Measurements from ENCODE around the gene ADAMTS12. TPM values are rescaled to one million over a fixed set of nuclear protein-coding genes. Genes with fewer than 3 reads are reported as not detected.

Gene ADAMTS12
- total and polyA plus RNA-seq, 4 donors = 0.49 to 6.4 (median 2.3) TPM

DNA sequence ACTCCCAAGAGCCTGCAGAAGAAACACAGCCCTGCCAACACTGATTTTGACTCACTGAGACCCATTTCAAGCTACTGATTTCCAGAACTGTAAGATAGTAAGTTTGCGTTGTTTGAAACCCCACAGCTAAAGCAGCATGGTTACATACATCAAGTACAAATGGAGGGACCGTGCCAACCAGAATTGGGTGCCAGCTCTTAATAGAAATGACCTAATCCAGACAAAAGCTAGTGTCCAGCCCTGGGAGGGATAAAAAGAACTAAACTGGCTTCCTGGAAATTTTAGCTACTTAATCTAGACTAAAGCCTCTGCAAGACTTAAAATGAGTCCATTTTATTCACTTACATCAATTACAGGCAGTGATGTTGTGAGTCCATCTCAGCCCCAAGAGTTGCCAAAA lies 122.6 kb downstream of the ADAMTS12 start (continued):
- TF ChIP-seq, protein P1, sequence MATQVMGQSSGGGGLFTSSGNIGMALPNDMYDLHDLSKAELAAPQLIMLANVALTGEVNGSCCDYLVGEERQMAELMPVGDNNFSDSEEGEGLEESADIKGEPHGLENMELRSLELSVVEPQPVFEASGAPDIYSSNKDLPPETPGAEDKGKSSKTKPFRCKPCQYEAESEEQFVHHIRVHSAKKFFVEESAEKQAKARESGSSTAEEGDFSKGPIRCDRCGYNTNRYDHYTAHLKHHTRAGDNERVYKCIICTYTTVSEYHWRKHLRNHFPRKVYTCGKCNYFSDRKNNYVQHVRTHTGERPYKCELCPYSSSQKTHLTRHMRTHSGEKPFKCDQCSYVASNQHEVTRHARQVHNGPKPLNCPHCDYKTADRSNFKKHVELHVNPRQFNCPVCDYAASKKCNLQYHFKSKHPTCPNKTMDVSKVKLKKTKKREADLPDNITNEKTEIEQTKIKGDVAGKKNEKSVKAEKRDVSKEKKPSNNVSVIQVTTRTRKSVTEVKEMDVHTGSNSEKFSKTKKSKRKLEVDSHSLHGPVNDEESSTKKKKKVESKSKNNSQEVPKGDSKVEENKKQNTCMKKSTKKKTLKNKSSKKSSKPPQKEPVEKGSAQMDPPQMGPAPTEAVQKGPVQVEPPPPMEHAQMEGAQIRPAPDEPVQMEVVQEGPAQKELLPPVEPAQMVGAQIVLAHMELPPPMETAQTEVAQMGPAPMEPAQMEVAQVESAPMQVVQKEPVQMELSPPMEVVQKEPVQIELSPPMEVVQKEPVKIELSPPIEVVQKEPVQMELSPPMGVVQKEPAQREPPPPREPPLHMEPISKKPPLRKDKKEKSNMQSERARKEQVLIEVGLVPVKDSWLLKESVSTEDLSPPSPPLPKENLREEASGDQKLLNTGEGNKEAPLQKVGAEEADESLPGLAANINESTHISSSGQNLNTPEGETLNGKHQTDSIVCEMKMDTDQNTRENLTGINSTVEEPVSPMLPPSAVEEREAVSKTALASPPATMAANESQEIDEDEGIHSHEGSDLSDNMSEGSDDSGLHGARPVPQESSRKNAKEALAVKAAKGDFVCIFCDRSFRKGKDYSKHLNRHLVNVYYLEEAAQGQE (IDR thresholded peaks at IDR 0.05) = no peak
- TF ChIP-seq HNF4G (IDR thresholded peaks at IDR 0.05) (no peak), YY1 (IDR thresholded peaks at IDR 0.05) (no peak), RXRA (IDR thresholded peaks at IDR 0.05) (no peak)
- TF ChIP-seq, protein P2, sequence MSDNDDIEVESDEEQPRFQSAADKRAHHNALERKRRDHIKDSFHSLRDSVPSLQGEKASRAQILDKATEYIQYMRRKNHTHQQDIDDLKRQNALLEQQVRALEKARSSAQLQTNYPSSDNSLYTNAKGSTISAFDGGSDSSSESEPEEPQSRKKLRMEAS (IDR thresholded peaks at IDR 0.05) = no peak
- TF ChIP-seq, protein P3, sequence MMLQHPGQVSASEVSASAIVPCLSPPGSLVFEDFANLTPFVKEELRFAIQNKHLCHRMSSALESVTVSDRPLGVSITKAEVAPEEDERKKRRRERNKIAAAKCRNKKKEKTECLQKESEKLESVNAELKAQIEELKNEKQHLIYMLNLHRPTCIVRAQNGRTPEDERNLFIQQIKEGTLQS (IDR thresholded peaks at IDR 0.05) = no peak

DNA sequence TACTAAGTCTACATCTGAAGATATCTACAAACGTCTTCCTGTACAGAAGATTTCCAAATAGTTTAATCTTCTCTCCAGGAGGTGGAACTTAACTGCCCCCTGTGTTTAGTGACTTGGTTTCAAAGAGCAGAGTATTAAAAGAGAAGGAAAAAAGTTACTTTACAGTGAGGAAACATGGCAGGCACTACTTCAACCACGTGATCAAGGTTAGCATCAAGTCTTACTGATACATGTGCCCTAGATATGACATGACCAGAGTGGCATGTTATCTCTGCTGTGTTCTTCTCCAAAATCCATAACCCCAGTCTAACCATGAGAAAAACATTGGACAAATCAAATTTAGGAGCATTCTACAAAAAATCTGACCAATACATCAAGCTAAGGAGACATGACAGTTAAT lies 125.8 kb downstream of the ADAMTS12 start:
- DNase-seq (ENCODE audit: low spot score) = no peak
- H3K4me3 ChIP-seq (ENCODE audit: low read depth in 1 of 3, low read length in 3 of 3) = no peak overlapping the region
- no peak overlapping the region for H3K27ac ChIP-seq (ENCODE audit: low read depth in 1 of 2, low read length in 2 of 2)
- no peaks in the 10 kb centered on the region for H3K36me3 ChIP-seq (ENCODE audit: control insufficient read depth in 4 of 4, insufficient read depth in 3 of 4, low read depth in 1 of 4, low read length in 3 of 4)
- TF ChIP-seq HNF4A (conservative IDR thresholded peaks at IDR 0.05) = no peak
- no peak for TF ChIP-seq RXRA (IDR thresholded peaks at IDR 0.05)
- no peak for TF ChIP-seq GABPA (IDR thresholded peaks at IDR 0.05 in 1 of 2, conservative IDR thresholded peaks at IDR 0.05 in 1 of 2)
- TF ChIP-seq EGR1 (IDR thresholded peaks at IDR 0.05; ENCODE audit: low read depth in 2 of 2) = no peak
- no peak for TF ChIP-seq FOXA2 (IDR thresholded peaks at IDR 0.05)
- TF ChIP-seq, protein P4, sequence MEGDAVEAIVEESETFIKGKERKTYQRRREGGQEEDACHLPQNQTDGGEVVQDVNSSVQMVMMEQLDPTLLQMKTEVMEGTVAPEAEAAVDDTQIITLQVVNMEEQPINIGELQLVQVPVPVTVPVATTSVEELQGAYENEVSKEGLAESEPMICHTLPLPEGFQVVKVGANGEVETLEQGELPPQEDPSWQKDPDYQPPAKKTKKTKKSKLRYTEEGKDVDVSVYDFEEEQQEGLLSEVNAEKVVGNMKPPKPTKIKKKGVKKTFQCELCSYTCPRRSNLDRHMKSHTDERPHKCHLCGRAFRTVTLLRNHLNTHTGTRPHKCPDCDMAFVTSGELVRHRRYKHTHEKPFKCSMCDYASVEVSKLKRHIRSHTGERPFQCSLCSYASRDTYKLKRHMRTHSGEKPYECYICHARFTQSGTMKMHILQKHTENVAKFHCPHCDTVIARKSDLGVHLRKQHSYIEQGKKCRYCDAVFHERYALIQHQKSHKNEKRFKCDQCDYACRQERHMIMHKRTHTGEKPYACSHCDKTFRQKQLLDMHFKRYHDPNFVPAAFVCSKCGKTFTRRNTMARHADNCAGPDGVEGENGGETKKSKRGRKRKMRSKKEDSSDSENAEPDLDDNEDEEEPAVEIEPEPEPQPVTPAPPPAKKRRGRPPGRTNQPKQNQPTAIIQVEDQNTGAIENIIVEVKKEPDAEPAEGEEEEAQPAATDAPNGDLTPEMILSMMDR (IDR thresholded peaks at IDR 0.05; ENCODE audit: low read depth, low read length, missing input control) = no peak
- TF ChIP-seq, protein P2 (IDR thresholded peaks at IDR 0.05) = no peak
- TF ChIP-seq, protein P3 (IDR thresholded peaks at IDR 0.05) = no peak
- no peak for TF ChIP-seq SP1 (IDR thresholded peaks at IDR 0.05)
- no peak for TF ChIP-seq JUND (IDR thresholded peaks at IDR 0.05)
- no peak for TF ChIP-seq YY1 (IDR thresholded peaks at IDR 0.05)
- TF ChIP-seq NR2F2 (IDR thresholded peaks at IDR 0.05) = no peak
- no peak for TF ChIP-seq TAF1 (conservative IDR thresholded peaks at IDR 0.05)
- TF ChIP-seq, protein P1 (IDR thresholded peaks at IDR 0.05) = no peak
- no peak for TF ChIP-seq HNF4G (IDR thresholded peaks at IDR 0.05)
- no peak for TF ChIP-seq RAD21 (IDR thresholded peaks at IDR 0.05)
- TF ChIP-seq, protein P5, sequence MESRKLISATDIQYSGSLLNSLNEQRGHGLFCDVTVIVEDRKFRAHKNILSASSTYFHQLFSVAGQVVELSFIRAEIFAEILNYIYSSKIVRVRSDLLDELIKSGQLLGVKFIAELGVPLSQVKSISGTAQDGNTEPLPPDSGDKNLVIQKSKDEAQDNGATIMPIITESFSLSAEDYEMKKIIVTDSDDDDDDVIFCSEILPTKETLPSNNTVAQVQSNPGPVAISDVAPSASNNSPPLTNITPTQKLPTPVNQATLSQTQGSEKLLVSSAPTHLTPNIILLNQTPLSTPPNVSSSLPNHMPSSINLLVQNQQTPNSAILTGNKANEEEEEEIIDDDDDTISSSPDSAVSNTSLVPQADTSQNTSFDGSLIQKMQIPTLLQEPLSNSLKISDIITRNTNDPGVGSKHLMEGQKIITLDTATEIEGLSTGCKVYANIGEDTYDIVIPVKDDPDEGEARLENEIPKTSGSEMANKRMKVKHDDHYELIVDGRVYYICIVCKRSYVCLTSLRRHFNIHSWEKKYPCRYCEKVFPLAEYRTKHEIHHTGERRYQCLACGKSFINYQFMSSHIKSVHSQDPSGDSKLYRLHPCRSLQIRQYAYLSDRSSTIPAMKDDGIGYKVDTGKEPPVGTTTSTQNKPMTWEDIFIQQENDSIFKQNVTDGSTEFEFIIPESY (IDR thresholded peaks at IDR 0.05) = no peak
- no peak for TF ChIP-seq FOXA1 (IDR thresholded peaks at IDR 0.05)
- H3K4me1 ChIP-seq (ENCODE audit: control insufficient read depth in 4 of 4, insufficient read depth in 4 of 4, low read length in 3 of 4) = no peaks in the 10 kb centered on the region
- no peak overlapping the region for H3K9ac ChIP-seq (ENCODE audit: low read depth in 1 of 2, low read length in 2 of 2)
- H3K9me3 ChIP-seq (ENCODE audit: control insufficient read depth in 4 of 4, low read length in 3 of 4) = no peaks in the 10 kb centered on the region
- 76% methylated on average over 2 of the region's 2 CpGs for WGBS
- H3K27me3 ChIP-seq (ENCODE audit: control insufficient read depth in 4 of 4, insufficient read depth in 4 of 4, low read length in 3 of 4) = peaks cover 0 to 1% (median 0%) of the 10 kb centered on the region in 4 donors

Data from liver (tissue), 9 donors.